ENCODE data around the gene ZAP70. TPM values are rescaled to one million over a fixed set of nuclear protein-coding genes. Genes with fewer than 3 reads are reported as not detected.

ZAP70 gene
- total and polyA plus RNA-seq, 2 of the 13 experiments (the other 11 are each of a cell fraction or from before 2014, with no cell fraction given) = 0.51 to 4.0 TPM

- Histone ChIP-seq H3K4me1 (ENCODE audit: insufficient read depth, low read length) (no peaks in the 10 kb centered on the region), H2AFZ (ENCODE audit: low read length) (no peak overlapping the region), H3K4me2 (ENCODE audit: low read depth, low read length) (no peak overlapping the region), H4K20me1 (ENCODE audit: insufficient read depth, low read length) (no peaks in the 10 kb centered on the region), H3K79me2 (ENCODE audit: insufficient read depth, low read length) (no peaks in the 10 kb centered on the region), H3K27me3 (ENCODE audit: control insufficient read depth in 1 of 2, insufficient read depth in 2 of 2, low read length in 2 of 2) (no peaks in the 10 kb centered on the region), H3K27ac (ENCODE audit: extremely low read length, insufficient read depth, low read length) (no peak overlapping the region), H3K4me3 (replicated peaks in 1 of 3; ENCODE audit: insufficient read depth in 1 of 3, low read depth in 2 of 3, low read length in 3 of 3) (no peak overlapping the region), H3K9me3 (ENCODE audit: low read length) (no peaks in the 10 kb centered on the region), H3K9ac (ENCODE audit: insufficient read depth, low read depth, low read length) (no peak overlapping the region), H3K36me3 (replicated peaks in 1 of 2; ENCODE audit: control insufficient read depth in 1 of 2, insufficient read depth in 2 of 2, low read length in 2 of 2) (no peaks in the 10 kb centered on the region)
- no peak for DNase-seq (ENCODE audit: low spot score)
- BruUV-seq (replicated peaks) = no TSS peak
- WGBS (ENCODE audit: low lambda C conversion rate) = 68% methylated on average over 2 of the region's 2 CpGs
- TF ChIP-seq WIZ (CRISPR knock-in tag; IDR thresholded peaks at IDR 0.05) (no peak), FIP1L1 (IDR thresholded peaks at IDR 0.05; ENCODE audit: borderline replicate concordance, insufficient read depth, low read depth, low read length) (no peak), DNMT3B (CRISPR knock-in tag; conservative IDR thresholded peaks at IDR 0.05) (no peak), RARA (CRISPR knock-in tag; IDR thresholded peaks at IDR 0.05) (no peak), PHF8 (CRISPR knock-in tag; IDR thresholded peaks at IDR 0.05) (no peak), ZBTB37 (CRISPR knock-in tag; IDR thresholded peaks at IDR 0.05) (no peak), ZNF503 (CRISPR knock-in tag; IDR thresholded peaks at IDR 0.05) (no peak), MAFK (conservative IDR thresholded peaks at IDR 0.05 in 1 of 2, IDR thresholded peaks at IDR 0.05 in 1 of 2; ENCODE audit: low read length in 2 of 2) (no peak), ZFP62 (CRISPR knock-in tag; IDR thresholded peaks at IDR 0.05) (no peak)
- intact Hi-C loops (cut with micrococcal nuclease; ENCODE audit: unreplicated experiment) = no loop called here
- no peak for FAIRE-seq
- in situ Hi-C loops (cut with HindIII; ENCODE audit: extremely low pct_ligation_motif_present, low pct_unique_long_range_greater_than_20kb) = no loop called here
- POLR2A ChIA-PET = no interaction called here
- ATAC-seq = no peak
- CTCF ChIA-PET (ENCODE audit: low intra/inter-chr PET ratio, low total read pairs) = no interaction called here
Measured at GRCh38 chr2:97677480-97677879, 35.9 kb upstream of the ZAP70 start.
